Measurements from ENCODE around the gene SATB2.

- TF ChIP-seq POLR2AphosphoS5 (IDR thresholded peaks at IDR 0.05; ENCODE audit: insufficient read depth in 1 of 2, low read depth in 1 of 2), result no peak
- TF ChIP-seq, protein P1, sequence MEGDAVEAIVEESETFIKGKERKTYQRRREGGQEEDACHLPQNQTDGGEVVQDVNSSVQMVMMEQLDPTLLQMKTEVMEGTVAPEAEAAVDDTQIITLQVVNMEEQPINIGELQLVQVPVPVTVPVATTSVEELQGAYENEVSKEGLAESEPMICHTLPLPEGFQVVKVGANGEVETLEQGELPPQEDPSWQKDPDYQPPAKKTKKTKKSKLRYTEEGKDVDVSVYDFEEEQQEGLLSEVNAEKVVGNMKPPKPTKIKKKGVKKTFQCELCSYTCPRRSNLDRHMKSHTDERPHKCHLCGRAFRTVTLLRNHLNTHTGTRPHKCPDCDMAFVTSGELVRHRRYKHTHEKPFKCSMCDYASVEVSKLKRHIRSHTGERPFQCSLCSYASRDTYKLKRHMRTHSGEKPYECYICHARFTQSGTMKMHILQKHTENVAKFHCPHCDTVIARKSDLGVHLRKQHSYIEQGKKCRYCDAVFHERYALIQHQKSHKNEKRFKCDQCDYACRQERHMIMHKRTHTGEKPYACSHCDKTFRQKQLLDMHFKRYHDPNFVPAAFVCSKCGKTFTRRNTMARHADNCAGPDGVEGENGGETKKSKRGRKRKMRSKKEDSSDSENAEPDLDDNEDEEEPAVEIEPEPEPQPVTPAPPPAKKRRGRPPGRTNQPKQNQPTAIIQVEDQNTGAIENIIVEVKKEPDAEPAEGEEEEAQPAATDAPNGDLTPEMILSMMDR (IDR thresholded peaks at IDR 0.05), result no peak
- no peak for TF ChIP-seq POLR2A (IDR thresholded peaks at IDR 0.05)
Measured at GRCh38 chr2:199344012-199344411, 113.7 kb downstream of the SATB2 start.
